Suprapubic skin (tissue), 4 donors: ENCODE data around the gene PDIK1L. TPM values are rescaled to one million over a fixed set of nuclear protein-coding genes. Genes with fewer than 3 reads are reported as not detected.
A peak's percentile ranks its signal among the peaks of the same experiment; 100 is the strongest.

ENCODE experiments used
- DNase-seq, 2 donors: peaks; one replicate each; pipeline ENCODE4 v3.0.0-alpha.2; 2019; ENCODE audit warnings: low spot score in 2 of 2
- H3K27ac ChIP-seq: fragments of 200-600 bp; sonication (generic); one replicate; pipeline ENCODE4 v1.5.1; 2019
- H3K27me3 ChIP-seq: fragments of 200-600 bp; sonication (generic); one replicate; pipeline ENCODE4 v1.5.1; 2019
- H3K36me3 ChIP-seq: fragments of 200-600 bp; sonication (generic); one replicate; pipeline ENCODE4 v1.5.1; 2019
- H3K4me1 ChIP-seq: fragments of 200-600 bp; sonication (generic); one replicate; pipeline ENCODE4 v1.5.1; 2019
- H3K4me3 ChIP-seq: fragments of 200-600 bp; sonication (generic); one replicate; pipeline ENCODE4 v1.5.1; 2019; ENCODE audit warnings: mild to moderate bottlenecking
- H3K9me3 ChIP-seq: fragments of 200-600 bp; sonication (generic); one replicate; pipeline ENCODE4 v1.5.1; 2019
- EP300 ChIP-seq: sonication (generic); formaldehyde crosslinking; IDR thresholded peaks from one replicate; pipeline ENCODE4 v1.6.1; 2017; ENCODE audit warnings: antibody characterized with exemption
- POLR2A ChIP-seq, 2 donors: fragments of 450-650 bp; IDR thresholded peaks; one replicate each; pipeline ENCODE4 v1.6.1; 2017; ENCODE audit warnings: antibody characterized with exemption in 2 of 2, mild to moderate bottlenecking in 2 of 2, moderate library complexity in 2 of 2
- POLR2AphosphoS5 ChIP-seq, 3 donors: sonication (generic); formaldehyde crosslinking; IDR thresholded peaks; one replicate each; pipeline ENCODE4 v1.6.1; 2017; ENCODE audit warnings: antibody characterized with exemption in 3 of 3
- WGBS: methylation state at CpG from one replicate; pipeline ENCODE4 v1.1.5; 2018; 5-methylcytosine and 5-hydroxymethylcytosine counted together
- total RNA-seq, 4 donors: library from RNA; depleted of rRNA; stranded (reverse); fragments of >200 nt; gene quantifications; one replicate each; pipeline ENCODE4 v1.1.0, GENCODE V29; 2016
- TF ChIP-seq, protein P1 (sequence below), 2 donors: fragments of 200-600 bp in 1 of 2; fragments of 450-650 bp in 1 of 2; sonication (generic) in 1 of 2; IDR thresholded peaks; one replicate each; pipeline ENCODE4 v1.5.1; 2016 to 2019; ENCODE audit warnings: antibody characterized with exemption in 2 of 2, mild to moderate bottlenecking in 1 of 2, moderate library complexity in 1 of 2

PDIK1L gene
- total RNA-seq, 4 donors from 2014 or later: 9.1 to 14.1 (median 10.0) TPM

DNA sequence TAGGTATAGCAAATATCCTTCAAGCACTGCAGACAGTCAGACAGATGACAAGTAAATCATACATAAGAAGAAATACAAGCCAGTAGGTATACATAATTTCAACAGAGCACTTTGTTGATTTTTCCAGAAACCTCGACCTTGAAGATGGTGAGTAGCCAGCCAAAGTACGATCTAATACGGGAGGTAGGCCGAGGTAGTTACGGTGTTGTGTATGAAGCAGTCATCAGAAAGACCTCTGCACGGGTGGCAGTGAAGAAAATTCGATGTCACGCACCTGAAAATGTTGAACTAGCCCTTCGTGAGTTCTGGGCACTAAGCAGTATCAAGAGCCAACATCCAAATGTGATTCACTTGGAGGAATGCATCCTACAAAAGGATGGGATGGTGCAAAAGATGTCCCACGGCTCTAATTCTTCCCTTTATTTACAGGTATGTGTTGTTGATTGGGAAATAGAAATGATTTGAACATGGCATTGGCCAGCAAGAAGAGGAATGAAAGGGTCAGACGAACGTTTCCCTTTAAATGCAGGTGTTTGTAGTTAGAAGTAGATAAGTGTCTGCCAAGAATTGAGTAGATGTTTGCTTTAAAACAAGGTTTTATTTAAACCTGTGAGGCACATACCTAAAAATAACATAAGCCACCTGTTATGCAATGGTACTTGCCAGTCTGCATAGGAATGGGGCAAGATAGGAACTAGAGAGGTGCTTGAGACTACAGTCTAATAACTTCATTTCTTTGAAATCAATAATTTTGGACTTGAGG, 2.7 kb downstream of the PDIK1L start:
- TF ChIP-seq EP300 (no peak), POLR2A (IDR thresholded peaks at IDR 0.05) (no peak), POLR2AphosphoS5 (IDR thresholded peaks at IDR 0.05) (no peak)
- TF ChIP-seq, protein P1, sequence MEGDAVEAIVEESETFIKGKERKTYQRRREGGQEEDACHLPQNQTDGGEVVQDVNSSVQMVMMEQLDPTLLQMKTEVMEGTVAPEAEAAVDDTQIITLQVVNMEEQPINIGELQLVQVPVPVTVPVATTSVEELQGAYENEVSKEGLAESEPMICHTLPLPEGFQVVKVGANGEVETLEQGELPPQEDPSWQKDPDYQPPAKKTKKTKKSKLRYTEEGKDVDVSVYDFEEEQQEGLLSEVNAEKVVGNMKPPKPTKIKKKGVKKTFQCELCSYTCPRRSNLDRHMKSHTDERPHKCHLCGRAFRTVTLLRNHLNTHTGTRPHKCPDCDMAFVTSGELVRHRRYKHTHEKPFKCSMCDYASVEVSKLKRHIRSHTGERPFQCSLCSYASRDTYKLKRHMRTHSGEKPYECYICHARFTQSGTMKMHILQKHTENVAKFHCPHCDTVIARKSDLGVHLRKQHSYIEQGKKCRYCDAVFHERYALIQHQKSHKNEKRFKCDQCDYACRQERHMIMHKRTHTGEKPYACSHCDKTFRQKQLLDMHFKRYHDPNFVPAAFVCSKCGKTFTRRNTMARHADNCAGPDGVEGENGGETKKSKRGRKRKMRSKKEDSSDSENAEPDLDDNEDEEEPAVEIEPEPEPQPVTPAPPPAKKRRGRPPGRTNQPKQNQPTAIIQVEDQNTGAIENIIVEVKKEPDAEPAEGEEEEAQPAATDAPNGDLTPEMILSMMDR (IDR thresholded peaks at IDR 0.05): no peak
- H3K4me1 ChIP-seq: peaks cover 25% of the 10 kb centered on the region
- peaks cover 20% of the 10 kb centered on the region for H3K36me3 ChIP-seq
- no peaks in the 10 kb centered on the region for H3K27me3 ChIP-seq
- WGBS: 87% methylated on average over 12 of the region's 12 CpGs
- H3K27ac ChIP-seq: no peak overlapping the region
- H3K4me3 ChIP-seq: no peak overlapping the region
- no peaks in the 10 kb centered on the region for H3K9me3 ChIP-seq
- DNase-seq: no peak

DNA sequence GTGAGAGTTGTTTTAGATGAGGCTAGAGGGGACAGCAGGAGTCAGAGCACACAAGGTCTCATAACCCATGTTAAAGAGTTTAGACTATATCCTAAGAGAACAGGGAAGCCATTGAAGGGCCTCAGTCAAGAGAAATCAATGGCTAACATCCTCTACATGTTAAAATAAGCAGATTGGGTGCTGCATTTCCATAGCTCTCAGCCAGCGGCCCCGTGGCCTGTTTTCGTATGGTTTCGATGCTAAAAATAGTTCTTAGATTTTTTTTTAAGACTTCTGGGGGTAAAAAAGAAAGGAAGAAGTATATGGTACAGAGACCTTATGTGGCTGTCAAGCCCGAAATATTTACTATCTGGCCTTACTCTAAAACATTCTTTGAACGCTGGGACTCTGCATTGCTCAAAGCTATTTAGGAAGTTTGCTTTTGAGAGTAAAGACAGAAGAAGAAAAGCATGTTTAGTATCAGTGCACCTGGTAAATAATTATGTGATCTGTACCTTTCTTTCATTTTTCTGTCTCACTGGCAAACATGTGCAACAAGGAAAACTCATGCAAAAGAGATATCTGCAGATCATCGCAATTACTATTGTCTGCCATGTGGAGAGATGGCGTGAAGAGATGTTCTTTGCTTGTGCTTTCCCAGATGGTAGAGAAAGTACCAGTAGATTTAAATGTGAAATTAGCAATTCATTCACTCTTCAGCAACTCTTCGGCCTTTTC, 8.4 kb downstream of the PDIK1L start:
- TF ChIP-seq, protein P1 (IDR thresholded peaks at IDR 0.05): no peak
- TF ChIP-seq EP300 (no peak), POLR2A (IDR thresholded peaks at IDR 0.05) (no peak), POLR2AphosphoS5 (IDR thresholded peaks at IDR 0.05) (no peak)
- Histone ChIP-seq H3K36me3 (peaks cover 23% of the 10 kb centered on the region), H3K27me3 (no peaks in the 10 kb centered on the region), H3K27ac (no peak overlapping the region), H3K9me3 (no peaks in the 10 kb centered on the region), H3K4me3 (no peak overlapping the region), H3K4me1 (peaks cover 35% of the 10 kb centered on the region)
- WGBS: 76% methylated on average over 9 of the region's 9 CpGs
- no peak for DNase-seq

DNA sequence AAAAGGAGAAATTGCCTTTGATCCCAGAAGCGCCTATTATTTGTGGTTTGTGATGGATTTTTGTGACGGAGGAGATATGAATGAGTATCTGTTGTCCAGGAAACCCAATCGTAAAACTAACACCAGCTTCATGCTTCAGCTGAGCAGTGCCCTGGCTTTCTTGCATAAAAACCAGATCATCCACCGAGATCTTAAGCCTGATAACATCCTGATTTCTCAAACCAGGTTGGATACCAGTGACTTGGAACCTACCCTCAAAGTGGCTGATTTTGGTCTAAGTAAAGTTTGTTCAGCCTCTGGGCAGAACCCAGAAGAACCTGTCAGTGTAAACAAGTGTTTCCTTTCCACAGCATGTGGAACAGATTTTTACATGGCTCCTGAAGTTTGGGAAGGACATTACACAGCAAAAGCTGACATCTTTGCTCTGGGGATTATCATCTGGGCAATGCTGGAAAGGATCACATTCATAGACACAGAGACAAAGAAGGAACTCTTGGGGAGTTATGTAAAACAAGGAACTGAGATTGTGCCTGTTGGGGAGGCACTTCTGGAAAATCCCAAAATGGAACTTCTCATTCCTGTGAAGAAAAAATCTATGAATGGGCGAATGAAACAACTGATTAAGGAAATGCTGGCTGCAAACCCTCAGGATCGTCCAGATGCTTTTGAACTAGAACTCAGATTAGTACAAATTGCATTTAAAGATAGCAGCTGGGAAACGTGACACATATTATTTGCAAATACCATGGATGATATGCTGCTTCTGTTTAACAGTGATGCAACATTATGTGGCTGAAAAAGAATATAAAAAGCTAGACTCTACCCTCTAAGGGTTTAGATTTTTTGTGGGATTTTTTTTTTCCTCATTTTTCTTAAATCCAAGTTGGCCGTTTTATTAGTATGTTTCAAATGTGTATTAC, 10.5 kb downstream of the PDIK1L start:
- Histone ChIP-seq H3K4me3 (no peak overlapping the region), H3K27me3 (no peaks in the 10 kb centered on the region), H3K4me1 (peaks cover 53% of the 10 kb centered on the region), H3K36me3 (peaks cover 20% of the 10 kb centered on the region), H3K9me3 (no peaks in the 10 kb centered on the region), H3K27ac (peak overlapping the region; percentile 25)
- TF ChIP-seq EP300: no peak
- no peak for TF ChIP-seq POLR2A (IDR thresholded peaks at IDR 0.05)
- no peak for TF ChIP-seq POLR2AphosphoS5 (IDR thresholded peaks at IDR 0.05)
- TF ChIP-seq, protein P1 (IDR thresholded peaks at IDR 0.05): no peak
- no peak for DNase-seq
- 50% methylated on average over 8 of the region's 8 CpGs for WGBS

DNA sequence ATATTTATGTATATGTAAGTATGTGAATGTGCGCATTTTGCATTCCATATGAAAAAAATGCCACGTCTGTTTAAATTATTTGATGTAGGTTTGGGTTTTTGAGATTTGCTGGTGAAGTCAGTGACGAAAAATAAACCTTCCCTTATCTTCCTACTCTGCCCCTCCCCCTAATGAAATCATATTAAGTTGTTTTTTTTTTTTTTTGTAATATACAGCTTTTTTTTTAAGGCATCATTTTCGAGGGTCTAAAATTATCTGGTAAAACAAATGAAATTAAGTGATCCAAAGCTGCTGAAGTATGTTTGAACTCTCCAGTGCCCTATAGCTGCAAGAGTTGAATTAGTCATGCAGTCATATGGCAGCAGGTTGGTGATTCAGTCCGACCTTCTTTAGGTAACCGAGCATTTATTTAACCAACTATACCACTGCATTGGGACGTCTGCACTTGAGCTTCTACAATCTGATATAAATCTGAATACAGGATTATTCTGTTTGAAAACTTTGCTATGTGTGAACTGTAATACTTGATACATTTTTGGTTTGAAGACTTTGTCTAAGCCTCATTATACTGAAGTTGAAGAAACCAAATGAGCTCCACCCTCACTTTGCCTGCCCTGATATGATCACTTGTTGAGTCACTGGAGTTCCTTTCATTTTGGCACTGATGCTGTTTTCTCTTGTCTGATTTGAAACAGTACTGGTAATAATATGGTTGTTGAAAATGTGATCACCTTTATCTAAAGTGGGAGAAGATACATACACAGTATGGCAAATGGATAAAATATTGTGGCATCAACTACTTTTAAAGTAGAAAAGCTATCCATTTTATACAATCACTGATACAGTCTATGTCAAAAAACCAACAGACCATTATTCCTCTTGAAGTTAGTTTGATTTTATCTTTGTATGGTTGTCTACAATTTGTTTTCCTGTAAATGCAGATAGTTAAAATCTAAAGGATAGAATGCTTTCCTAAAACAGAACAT, 11.7 kb downstream of the PDIK1L start:
- H3K27ac ChIP-seq: peak overlapping the region; percentile 43
- no peaks in the 10 kb centered on the region for H3K27me3 ChIP-seq
- no peak for TF ChIP-seq POLR2A (IDR thresholded peaks at IDR 0.05)
- no peak for TF ChIP-seq POLR2AphosphoS5 (IDR thresholded peaks at IDR 0.05)
- no peak for TF ChIP-seq EP300
- TF ChIP-seq, protein P1 (IDR thresholded peaks at IDR 0.05): no peak
- H3K9me3 ChIP-seq: no peaks in the 10 kb centered on the region
- DNase-seq: no peak
- H3K4me3 ChIP-seq: no peak overlapping the region
- WGBS: 73% methylated on average over 7 of the region's 7 CpGs
- H3K36me3 ChIP-seq: peaks cover 12% of the 10 kb centered on the region
- peaks cover 65% of the 10 kb centered on the region for H3K4me1 ChIP-seq
